Upper lobe of right lung (tissue), 1 donor: ENCODE results near the gene SERPINE3. TPM values are rescaled to one million over a fixed set of nuclear protein-coding genes. Genes with fewer than 3 reads are reported as not detected.

Experiments used
- ATAC-seq: fragments of 200-7000 bp; cut with Tn5 transposase; one replicate; pipeline ENCODE4 v1.9.1; 2020; ENCODE audit warnings: mild to moderate bottlenecking, moderate library complexity
- DNase-seq: peaks from one replicate; pipeline ENCODE4 v3.0.0-alpha.2; 2020
- H3K27ac ChIP-seq: fragments of 200-600 bp; one replicate; pipeline ENCODE4 v1.8.0; 2022
- H3K27me3 ChIP-seq: fragments of 200-600 bp; one replicate; pipeline ENCODE4 v1.8.0; 2022; ENCODE audit warnings: mild to moderate bottlenecking
- H3K36me3 ChIP-seq: fragments of 200-600 bp; one replicate; pipeline ENCODE4 v1.8.0; 2022
- H3K4me1 ChIP-seq: fragments of 200-600 bp; one replicate; pipeline ENCODE4 v1.8.0; 2022
- H3K4me3 ChIP-seq: fragments of 200-600 bp; one replicate; pipeline ENCODE4 v1.8.0; 2022; ENCODE audit warnings: mild to moderate bottlenecking
- H3K9me3 ChIP-seq: fragments of 200-600 bp; one replicate; pipeline ENCODE4 v1.8.0; 2022
- CTCF ChIP-seq: fragments of 200-600 bp; IDR thresholded peaks from one replicate; pipeline ENCODE4 v1.8.0; 2022; ENCODE audit warnings: antibody characterized with exemption
- intact Hi-C: fragments of 100-400 bp; cut with DNase I; formaldehyde crosslinking; loops from one replicate; pipeline ENCODE4 v1.11.0; 2022
- total RNA-seq: library from RNA; stranded (reverse); fragmentation: NEBNext Ultra II Directional; extraction: Animal tissue kit (Norgen Biotek cat#: 25700); gene quantifications from one replicate; pipeline ENCODE4 v1.2.1, GENCODE V29; 2021
- donor health status: DM: no; HTN: yes; CAD: no; lungs with severe emphysema.

SERPINE3 gene
- total RNA-seq, 1 donor from 2014 or later = not detected

GRCh38 chr13:51332566-51333361, 6.7 kb upstream of the SERPINE3 start:
- no peaks in the 10 kb centered on the region for H3K9me3 ChIP-seq
- H3K27me3 ChIP-seq = no peaks in the 10 kb centered on the region
- ATAC-seq (no peak), DNase-seq (no peak)
- no peak overlapping the region for H3K4me3 ChIP-seq
- no peaks in the 10 kb centered on the region for H3K4me1 ChIP-seq
- no peak overlapping the region for H3K27ac ChIP-seq
- H3K36me3 ChIP-seq = no peaks in the 10 kb centered on the region
- TF ChIP-seq CTCF = no peak
- intact Hi-C loops = no loop called here

- Histone ChIP-seq H3K4me1 (no peaks in the 10 kb centered on the region), H3K36me3 (no peaks in the 10 kb centered on the region), H3K9me3 (no peaks in the 10 kb centered on the region), H3K27me3 (no peaks in the 10 kb centered on the region), H3K4me3 (no peak overlapping the region), H3K27ac (no peak overlapping the region)
- intact Hi-C loops = no loop called here
- TF ChIP-seq CTCF = no peak
- DNase-seq = no peak
- ATAC-seq = no peak
Observed at GRCh38 chr13:51333421-51333820, 6.1 kb upstream of the SERPINE3 start.

- Histone ChIP-seq H3K27me3 (no peaks in the 10 kb centered on the region), H3K4me1 (no peaks in the 10 kb centered on the region), H3K36me3 (no peaks in the 10 kb centered on the region), H3K27ac (no peak overlapping the region), H3K9me3 (no peaks in the 10 kb centered on the region), H3K4me3 (no peak overlapping the region)
- ATAC-seq (no peak), DNase-seq (no peak)
- intact Hi-C loops = no loop called here
- no peak for TF ChIP-seq CTCF
Observed at GRCh38 chr13:51333826-51334225, 5.7 kb upstream of the SERPINE3 start.

- Histone ChIP-seq H3K27ac (no peak overlapping the region), H3K9me3 (no peaks in the 10 kb centered on the region), H3K4me1 (no peaks in the 10 kb centered on the region), H3K36me3 (no peaks in the 10 kb centered on the region), H3K4me3 (no peak overlapping the region), H3K27me3 (no peaks in the 10 kb centered on the region)
- ATAC-seq = no peak
- no peak for DNase-seq
- TF ChIP-seq CTCF = no peak
- intact Hi-C loops = no loop called here
Observed at GRCh38 chr13:51336746-51337145, 2.7 kb upstream of the SERPINE3 start.

GRCh38 chr13:51339952-51340732, 651 bp downstream of the SERPINE3 start:
- Histone ChIP-seq H3K9me3 (no peaks in the 10 kb centered on the region), H3K4me1 (no peaks in the 10 kb centered on the region), H3K4me3 (no peak overlapping the region), H3K27me3 (no peaks in the 10 kb centered on the region), H3K36me3 (no peaks in the 10 kb centered on the region), H3K27ac (no peak overlapping the region)
- ATAC-seq (no peak), DNase-seq (no peak)
- intact Hi-C loops = no loop called here
- TF ChIP-seq CTCF = no peak
